K562 (cell line): Measurements from ENCODE around the gene CAMK1D. TPM values are rescaled to one million over a fixed set of nuclear protein-coding genes. Genes with fewer than 3 reads are reported as not detected.

ENCODE experiments used
- ARID3A ChIP-seq: IDR thresholded peaks from 2 replicates; pipeline ENCODE4 v1.6.1; 2012; ENCODE audit warnings: low read depth, low read length, improper control_type of control experiment, borderline replicate concordance
- BDP1 ChIP-seq: IDR thresholded peaks from 3 replicates; pipeline ENCODE4 v1.6.1; 2011; ENCODE audit not compliant: insufficient read length, insufficient read depth
- BRD9 ChIP-seq: fragments of 450-650 bp; IDR thresholded peaks from 2 replicates; pipeline ENCODE4 v1.6.1; 2018; ENCODE audit warnings: low read depth; ENCODE audit not compliant: partially characterized antibody
- ELK3 ChIP-seq: fragments of 450-650 bp; formaldehyde crosslinking; IDR thresholded peaks from 2 replicates; pipeline ENCODE4 v1.4.0; 2020; ENCODE audit warnings: mild to moderate bottlenecking
- EWSR1 ChIP-seq: fragments of 450-650 bp; IDR thresholded peaks from 2 replicates; pipeline ENCODE4 v1.6.1; 2018; ENCODE audit warnings: borderline replicate concordance, mild to moderate bottlenecking, low read depth, moderate library complexity; ENCODE audit not compliant: partially characterized antibody
- ILF3 ChIP-seq: fragments of 450-650 bp; IDR thresholded peaks from 2 replicates; pipeline ENCODE4 v1.6.1; 2018; ENCODE audit warnings: antibody characterized with exemption, mild to moderate bottlenecking, moderate library complexity, borderline replicate concordance
- MCM2 ChIP-seq: fragments of 450-650 bp; IDR thresholded peaks from 2 replicates; pipeline ENCODE4 v1.6.1; 2017; ENCODE audit warnings: low read depth, mild to moderate bottlenecking
- MNT ChIP-seq, 2 experiments: fragments of 450-650 bp; conservative IDR thresholded peaks; 2 replicates each; pipeline ENCODE4 v1.6.1; 2017; ENCODE audit warnings: mild to moderate bottlenecking in 2 of 2, moderate library complexity in 2 of 2
- NELFE ChIP-seq: IDR thresholded peaks from 2 replicates; pipeline ENCODE4 v1.6.1; 2011; ENCODE audit warnings: mild to moderate bottlenecking; ENCODE audit not compliant: insufficient read depth, insufficient read length
- NFE2 ChIP-seq: IDR thresholded peaks from 2 replicates; pipeline ENCODE4 v1.6.1; 2014; ENCODE audit warnings: antibody characterized with exemption, low read depth
- NFE2L1 ChIP-seq: fragments of 450-650 bp; IDR thresholded peaks from 2 replicates; pipeline ENCODE4 v1.6.1; 2016; ENCODE audit warnings: missing genetic modification characterization, low read depth, mild to moderate bottlenecking, missing compliant biosample characterization, moderate library complexity, borderline replicate concordance
- NR2C2 ChIP-seq, 2 experiments: fragments of 200-800 bp in 1 of 2; sonication (Bioruptor generic) in 1 of 2; sonication (generic) in 1 of 2; formaldehyde crosslinking in 1 of 2; IDR thresholded peaks; 2 replicates each; pipeline versions ENCODE4 v1.6.1 to v1.8.0; 2016 to 2022; ENCODE audit warnings: mild to moderate bottlenecking in 1 of 2, missing compliant biosample characterization in 1 of 2, missing genetic modification characterization in 1 of 2, missing genetic modification reagents in 1 of 2
- PML ChIP-seq: IDR thresholded peaks from 2 replicates; pipeline ENCODE4 v1.6.1; 2012; ENCODE audit warnings: low read length, inconsistent platforms
- RFX7 ChIP-seq: fragments of 250-450 bp; sonication (Bioruptor Pico); IDR thresholded peaks from 2 replicates; pipeline ENCODE4 v1.5.1; 2021; ENCODE audit warnings: mild to moderate bottlenecking
- SAFB ChIP-seq: fragments of 200-400 bp; formaldehyde crosslinking; IDR thresholded peaks from 2 replicates; pipeline ENCODE4 v1.6.1; 2017; ENCODE audit warnings: low read depth, low read length, borderline replicate concordance
- TFAM ChIP-seq: fragments of 250-450 bp; sonication (Bioruptor Pico); conservative IDR thresholded peaks from 2 replicates; pipeline ENCODE4 v1.5.0; 2021; ENCODE audit warnings: mild to moderate bottlenecking, moderate library complexity
- ZNF143 ChIP-seq: sonication (generic); formaldehyde crosslinking; IDR thresholded peaks from 2 replicates; pipeline ENCODE4 v1.9.0; 2022; ENCODE audit warnings: mild to moderate bottlenecking, missing genetic modification reagents
- ZNF239 ChIP-seq: fragments of 250-450 bp; sonication (Bioruptor Pico); IDR thresholded peaks from 2 replicates; pipeline ENCODE4 v1.4.0; 2020; ENCODE audit warnings: mild to moderate bottlenecking
- ZNF253 ChIP-seq: fragments of 250-450 bp; sonication (Bioruptor Pico); conservative IDR thresholded peaks from 2 replicates; pipeline ENCODE4 v1.6.1; 2021; ENCODE audit warnings: mild to moderate bottlenecking
- ZNF280A ChIP-seq: fragments of 450-650 bp; IDR thresholded peaks from 2 replicates; pipeline ENCODE4 v1.6.1; 2018; ENCODE audit warnings: mild to moderate bottlenecking, low read depth; ENCODE audit not compliant: partially characterized antibody
- ZNF551 ChIP-seq: fragments of 250-450 bp; sonication (Bioruptor Pico); IDR thresholded peaks from 2 replicates; pipeline ENCODE4 v1.5.0; 2021; ENCODE audit warnings: mild to moderate bottlenecking, moderate library complexity
- polyA plus RNA-seq, 8 experiments: library from polyadenylated mRNA; depleted of rRNA in 4 of 8; stranded (reverse) in 5 of 8; unstranded in 3 of 8; fragments of >200 nt; fragmentation: Nextera tagmentation in 2 of 8; fragmentation: Illumina TruSeq in 1 of 8; extraction: Ambion mirVana in 2 of 8; extraction: Trizol in 1 of 8; gene quantifications; 2 replicates each; pipeline versions ENCODE4 v1.2.1 to v1.2.3, GENCODE V29; 2011 to 2014; ENCODE audit warnings: inconsistent platforms in 1 of 8, missing spikeins in 1 of 8
- total RNA-seq, 7 experiments: library from RNA; depleted of rRNA in 6 of 7; stranded (reverse); fragments of >200 nt in 6 of 7; fragmentation: Illumina TruSeq in 2 of 7; extraction: Trizol in 2 of 7; gene quantifications; 2 replicates each; pipeline versions ENCODE4 v1.2.1 to v1.2.3, GENCODE V29; 2011 to 2021; ENCODE audit warnings: low replicate concordance in 1 of 7
- TF ChIP-seq, protein P1 (sequence below): sonication (generic); formaldehyde crosslinking; IDR thresholded peaks from 2 replicates; pipeline ENCODE4 v1.9.0; 2022; ENCODE audit warnings: mild to moderate bottlenecking, missing genetic modification reagents

The CAMK1D gene
- total and polyA plus RNA-seq, 9 of the 15 experiments (the other 6 are each of a cell fraction or from before 2014, with no cell fraction given) = 0.12 to 0.24 (median 0.20) TPM; not detected in 5

GRCh38 chr10:12710594-12711349 is 361.4 kb downstream of the CAMK1D start (continued):
- no peak for TF ChIP-seq MNT (conservative IDR thresholded peaks at IDR 0.05)
- no peak for TF ChIP-seq NFE2
- TF ChIP-seq NELFE = no peak
- TF ChIP-seq, protein P1, sequence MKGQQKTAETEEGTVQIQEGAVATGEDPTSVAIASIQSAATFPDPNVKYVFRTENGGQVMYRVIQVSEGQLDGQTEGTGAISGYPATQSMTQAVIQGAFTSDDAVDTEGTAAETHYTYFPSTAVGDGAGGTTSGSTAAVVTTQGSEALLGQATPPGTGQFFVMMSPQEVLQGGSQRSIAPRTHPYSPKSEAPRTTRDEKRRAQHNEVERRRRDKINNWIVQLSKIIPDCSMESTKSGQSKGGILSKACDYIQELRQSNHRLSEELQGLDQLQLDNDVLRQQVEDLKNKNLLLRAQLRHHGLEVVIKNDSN (CRISPR knock-in tag) = no peak
- TF ChIP-seq ZNF280A = no peak
- TF ChIP-seq NR2C2 (CRISPR knock-in tag; IDR thresholded peaks at IDR 0.05) = no peak
- TF ChIP-seq NR2C2 (tag; IDR thresholded peaks at IDR 0.05) = peak; percentile 45; the same call in 1 of the 2 replicates
- TF ChIP-seq BDP1 = no peak
- no peak for TF ChIP-seq ZNF143 (CRISPR knock-in tag)
- no peak for TF ChIP-seq RFX7 (CRISPR knock-in tag)
- TF ChIP-seq ILF3 = no peak
- TF ChIP-seq MCM2 = no peak
- TF ChIP-seq EWSR1 = no peak
- no peak for TF ChIP-seq ARID3A
- TF ChIP-seq PML = no peak
- TF ChIP-seq SAFB = no peak
- no peak for TF ChIP-seq ZNF239 (CRISPR knock-in tag)
- TF ChIP-seq ELK3 (CRISPR knock-in tag) = no peak
- TF ChIP-seq ZNF551 (CRISPR knock-in tag) = no peak
- no peak for TF ChIP-seq ZNF253 (CRISPR knock-in tag)
- peak; percentile 86 for TF ChIP-seq BRD9
- TF ChIP-seq NFE2L1 = no peak
- no peak for TF ChIP-seq TFAM (CRISPR knock-in tag)
